GM18519 (cell line): ENCODE data around the gene WWOX.

ENCODE experiments used
- ATAC-seq: cut with Tn5 transposase; IDR thresholded peaks from one replicate; pipeline ENCODE4 v1.9.1; 2021; ENCODE audit warnings: mild to moderate bottlenecking, moderate library complexity; ENCODE audit not compliant: unreplicated experiment, low FRiP score

WWOX gene

DNA sequence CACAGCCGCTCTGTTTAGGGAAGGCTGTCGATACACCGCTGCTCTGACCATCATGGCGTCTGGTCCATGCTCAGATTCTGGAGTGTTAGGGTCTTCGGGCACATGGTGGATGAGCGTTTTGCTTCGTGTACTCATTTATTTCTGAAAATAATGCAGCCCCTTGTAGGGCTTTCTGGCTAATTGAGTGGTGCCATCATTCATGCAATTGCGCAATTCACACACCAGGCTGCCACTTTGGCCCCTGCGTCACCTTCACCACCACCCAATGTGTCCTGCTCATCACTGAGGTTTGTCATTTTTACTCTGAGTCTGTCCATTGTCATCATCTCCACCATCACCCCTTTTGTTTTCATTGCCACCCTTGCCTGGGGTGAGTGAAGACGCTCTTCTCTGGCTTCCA is 557.4 kb downstream of the WWOX start:
- no peak for ATAC-seq

DNA sequence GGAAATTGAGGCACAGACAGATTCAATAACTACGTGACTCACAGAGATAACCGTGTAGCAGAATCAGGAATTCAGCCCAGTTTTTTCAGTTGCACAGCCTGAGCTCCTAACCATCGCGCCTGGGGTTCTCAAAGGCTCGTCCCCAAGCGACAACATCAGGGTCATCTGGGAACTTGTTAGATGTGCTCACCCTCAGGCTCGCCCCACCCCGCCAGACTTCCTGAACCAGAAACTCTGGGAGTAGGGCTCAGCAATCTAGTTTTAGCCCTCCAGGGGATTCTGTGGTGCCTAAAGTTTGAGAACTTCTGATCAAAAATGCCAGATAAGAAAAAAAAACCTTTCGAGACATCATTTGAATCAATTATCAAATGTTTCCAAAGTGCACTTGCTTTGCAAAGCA is 559.8 kb downstream of the WWOX start:
- no peak for ATAC-seq

DNA sequence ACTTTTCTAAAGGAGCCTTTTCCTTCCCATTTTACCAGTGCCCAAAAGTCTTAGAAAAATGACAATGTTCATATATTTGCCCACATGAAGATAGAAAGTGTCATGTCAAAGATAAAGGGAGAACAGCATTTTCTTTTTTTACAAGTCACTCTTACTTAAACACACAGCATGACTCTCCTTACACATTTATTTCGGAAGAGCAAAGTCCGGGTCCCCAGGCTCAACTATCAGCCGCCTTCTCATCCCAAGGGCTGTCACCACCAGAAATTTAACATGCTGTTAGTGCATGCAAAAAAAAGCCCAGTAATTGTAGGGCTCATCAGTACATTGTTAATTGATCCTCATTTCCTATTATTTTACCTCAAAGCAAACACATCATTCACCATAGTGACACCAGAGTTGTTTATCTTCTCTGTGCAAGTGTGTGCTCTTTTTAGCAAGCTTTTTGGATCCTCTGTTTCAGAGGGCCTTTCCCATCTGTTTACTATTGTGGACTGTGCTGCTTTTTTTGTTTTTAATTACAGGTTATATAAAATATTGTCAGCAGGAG is 560.3 kb downstream of the WWOX start:
- no peak for ATAC-seq

DNA sequence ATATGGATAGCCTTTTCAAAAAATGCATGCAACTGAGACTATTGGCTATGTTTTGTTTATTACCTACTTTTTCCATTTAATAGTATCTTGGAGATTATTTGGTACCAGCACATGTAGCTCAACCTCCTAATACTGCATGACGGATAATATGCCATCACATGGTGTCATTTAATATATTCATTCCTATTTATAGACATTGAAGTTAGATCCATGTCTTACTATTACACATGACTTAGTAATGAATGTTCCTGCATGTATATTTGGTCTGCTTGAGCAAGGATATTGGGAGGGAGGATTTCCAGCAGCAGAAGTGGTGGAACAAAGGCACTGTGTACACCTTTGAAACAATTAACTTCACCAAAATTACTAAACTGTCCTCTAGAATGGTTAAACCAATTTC is 561.3 kb downstream of the WWOX start:
- no peak for ATAC-seq

DNA sequence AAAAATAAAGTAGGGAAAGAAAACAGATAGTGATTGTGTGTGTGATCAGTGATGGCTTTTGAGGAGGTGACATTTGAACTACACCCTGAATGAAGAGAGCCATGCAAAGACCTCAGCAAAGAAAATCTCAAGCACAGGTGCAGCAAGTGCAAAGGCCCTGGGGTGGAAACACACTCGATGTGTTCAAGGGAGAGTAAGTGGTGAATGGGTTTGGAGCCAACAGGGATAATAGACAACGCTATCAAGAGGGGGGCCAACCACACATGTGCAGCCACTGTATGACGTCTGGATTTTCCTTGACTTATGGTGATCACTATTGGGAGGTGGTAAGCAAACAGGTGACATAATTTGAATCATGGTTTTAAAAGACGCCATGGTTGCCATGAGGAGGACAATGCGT is 564.2 kb downstream of the WWOX start:
- ATAC-seq, result no peak

DNA sequence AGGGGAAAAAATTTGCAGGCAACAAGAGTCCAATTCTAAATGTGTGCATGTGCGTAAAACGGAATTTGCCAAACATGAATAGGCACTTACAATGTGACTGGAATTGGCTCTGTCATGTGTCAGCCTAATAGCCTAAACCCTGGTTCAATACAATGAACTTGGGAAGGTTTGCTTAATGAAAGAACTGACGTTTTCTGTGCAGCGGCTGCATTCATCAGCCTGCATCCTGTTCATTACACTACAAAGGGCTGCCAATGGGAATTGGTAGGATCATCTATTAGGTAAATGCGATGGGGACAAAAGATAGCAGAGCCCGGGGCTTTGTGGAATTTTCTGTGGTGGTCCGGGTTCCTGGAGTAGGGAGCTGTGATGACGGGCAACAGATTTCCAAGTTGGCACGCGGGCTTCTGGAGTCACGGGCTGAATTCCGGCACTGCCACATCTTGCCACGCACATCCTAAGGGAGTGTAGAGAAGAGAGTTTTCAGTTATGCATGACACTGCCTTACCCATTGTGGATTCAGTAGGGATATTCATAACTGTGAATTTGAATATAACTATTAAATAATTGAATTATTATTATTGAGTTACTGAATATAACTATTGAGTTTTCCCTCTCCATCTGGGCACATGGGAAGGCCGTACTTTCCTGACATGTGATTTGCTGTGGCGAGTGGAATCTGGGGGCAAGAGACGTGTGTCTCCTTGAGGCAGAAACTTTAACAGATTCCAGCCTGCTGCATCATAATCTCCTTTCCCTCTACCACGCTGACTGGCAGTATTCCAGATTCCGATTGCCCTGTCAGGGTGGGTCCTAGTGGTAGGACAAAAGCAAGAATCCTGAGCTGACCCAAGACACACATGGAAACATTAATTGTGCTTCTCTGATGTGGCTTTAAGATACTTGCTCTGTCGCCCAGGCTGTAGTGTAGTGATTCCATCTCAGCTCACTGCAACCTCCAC is 565.6 kb downstream of the WWOX start:
- no peak for ATAC-seq

DNA sequence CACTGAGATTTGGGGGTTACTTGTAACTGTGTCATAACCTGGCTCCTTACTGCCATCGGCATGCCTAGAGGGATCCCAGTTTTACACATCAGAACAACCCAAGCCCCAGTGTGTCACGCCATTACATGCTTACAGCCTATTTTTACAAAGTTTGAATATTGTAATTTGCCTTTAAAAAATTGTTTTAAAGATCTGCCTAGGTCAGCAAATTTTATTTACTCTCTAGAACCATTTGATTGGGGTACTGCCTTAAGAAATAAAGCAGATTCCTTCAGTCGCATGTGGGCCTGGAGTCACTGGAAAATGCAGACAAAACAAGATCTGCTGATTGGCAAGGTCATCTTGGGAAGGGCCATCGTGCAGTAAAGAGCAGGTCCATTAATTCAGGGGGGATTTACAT is 566.9 kb downstream of the WWOX start:
- ATAC-seq, result no peak

DNA sequence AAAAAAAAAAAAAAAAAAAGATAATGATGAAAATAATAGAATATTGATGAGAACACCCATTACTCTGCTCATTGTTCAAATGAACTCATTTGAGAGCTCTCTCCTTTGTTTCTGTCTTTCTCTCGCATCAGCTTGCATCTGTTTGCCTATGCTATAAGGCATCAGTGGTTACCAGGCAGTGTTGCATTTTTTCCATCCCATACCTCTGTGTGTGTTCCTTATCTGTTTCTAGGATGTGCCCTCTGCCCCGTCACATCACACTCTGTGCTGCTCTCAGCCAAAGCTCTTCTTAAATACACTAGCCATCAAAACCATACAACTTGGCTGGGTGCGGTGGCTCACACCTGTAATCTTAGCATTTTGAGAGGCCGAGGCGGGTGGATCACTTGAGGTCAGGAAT is 568.2 kb downstream of the WWOX start:
- no peak for ATAC-seq

DNA sequence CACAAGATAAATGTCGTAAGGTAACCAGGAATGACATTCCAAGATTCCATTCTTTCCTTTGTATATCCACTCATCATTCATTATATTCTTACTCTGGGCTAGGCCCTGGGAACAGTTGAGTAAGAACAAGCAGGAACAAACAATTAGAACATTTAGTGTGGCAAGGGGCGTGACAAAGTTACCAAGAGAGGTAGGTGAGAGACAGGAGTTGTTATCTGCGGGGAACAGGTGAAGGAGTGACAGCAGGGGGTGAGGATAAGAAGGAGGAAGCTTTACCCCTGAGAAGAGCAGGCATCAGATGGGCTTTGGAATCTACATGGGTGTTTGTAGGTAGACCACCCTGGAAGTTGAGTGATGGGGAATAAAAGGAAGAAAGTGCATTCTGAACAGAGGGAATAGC is 568.9 kb downstream of the WWOX start:
- ATAC-seq, result no peak

DNA sequence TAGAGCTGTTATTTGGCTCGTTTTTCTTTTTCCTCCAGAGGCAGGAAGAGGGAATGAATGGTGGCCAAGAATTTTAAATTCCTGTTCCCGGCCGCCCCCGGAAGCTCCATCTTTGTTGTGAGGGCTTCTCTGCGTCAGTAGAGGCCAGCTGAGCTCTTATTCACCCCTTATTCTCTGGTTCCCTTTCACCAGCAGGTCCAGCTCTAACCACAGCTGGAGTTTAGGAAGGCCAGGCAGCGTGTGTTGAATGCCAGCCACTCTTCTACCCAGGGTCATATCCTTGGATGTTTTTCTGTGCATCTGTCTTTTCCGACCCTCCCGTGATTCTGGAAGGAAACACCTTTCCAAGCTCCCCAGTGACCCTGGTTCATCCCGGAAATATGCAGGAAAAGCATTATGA is 570.5 kb downstream of the WWOX start:
- no peak for ATAC-seq

DNA sequence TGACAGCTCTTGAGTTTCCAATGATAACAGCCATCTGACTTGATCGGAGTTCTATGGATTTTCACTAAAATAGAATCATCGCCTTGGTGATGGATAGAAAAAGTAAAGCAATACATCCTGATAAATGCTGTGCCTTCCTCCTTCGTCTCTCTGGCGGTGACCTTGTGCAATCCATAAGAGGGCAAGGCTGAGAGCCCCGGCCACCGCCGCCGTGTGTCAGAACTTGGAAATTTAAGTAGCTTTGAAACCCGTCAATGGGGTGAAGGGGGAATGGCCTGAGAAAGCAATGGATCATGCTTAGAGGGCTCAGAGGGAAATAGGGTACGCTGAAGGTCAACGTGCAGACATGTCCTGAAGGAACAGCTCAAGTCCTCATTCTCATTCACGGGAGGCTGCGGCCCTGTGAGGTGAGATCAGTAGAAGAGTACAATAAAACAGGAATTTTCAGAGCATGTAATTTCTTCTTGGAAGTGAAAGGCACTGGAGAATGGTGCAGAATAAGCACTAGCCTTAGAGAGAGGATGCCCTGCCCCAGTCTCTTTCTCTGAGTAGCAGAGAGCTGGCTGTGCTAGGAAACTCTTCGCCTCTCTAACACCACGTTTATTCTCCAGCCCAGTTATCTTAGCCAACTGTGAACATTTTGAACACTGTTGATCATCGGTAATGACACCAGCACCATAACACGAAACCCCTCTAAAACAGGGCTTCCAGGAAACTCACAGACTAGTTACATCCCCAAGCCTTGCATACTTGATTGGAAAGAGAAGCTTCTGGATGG is 573.5 kb downstream of the WWOX start:
- no peak for ATAC-seq

DNA sequence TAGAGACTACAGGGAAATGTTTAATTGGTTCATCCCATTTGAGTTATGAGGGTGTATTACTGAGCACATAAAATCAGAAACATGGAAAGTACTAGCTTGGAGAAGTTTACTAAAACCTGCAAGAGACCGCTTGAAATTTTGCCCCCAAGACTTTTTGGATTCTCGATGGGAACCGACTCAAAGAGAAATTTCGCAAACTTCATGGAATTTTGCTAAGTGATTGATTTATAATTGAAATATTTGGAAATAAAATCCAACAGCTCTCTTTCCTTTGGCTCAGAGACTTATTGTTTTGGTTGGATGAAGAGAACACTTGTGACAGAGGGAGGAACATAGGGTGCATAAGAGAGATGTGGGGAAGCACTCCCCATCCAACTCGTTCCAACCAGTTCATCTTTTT is 574.4 kb downstream of the WWOX start:
- no peak for ATAC-seq

DNA sequence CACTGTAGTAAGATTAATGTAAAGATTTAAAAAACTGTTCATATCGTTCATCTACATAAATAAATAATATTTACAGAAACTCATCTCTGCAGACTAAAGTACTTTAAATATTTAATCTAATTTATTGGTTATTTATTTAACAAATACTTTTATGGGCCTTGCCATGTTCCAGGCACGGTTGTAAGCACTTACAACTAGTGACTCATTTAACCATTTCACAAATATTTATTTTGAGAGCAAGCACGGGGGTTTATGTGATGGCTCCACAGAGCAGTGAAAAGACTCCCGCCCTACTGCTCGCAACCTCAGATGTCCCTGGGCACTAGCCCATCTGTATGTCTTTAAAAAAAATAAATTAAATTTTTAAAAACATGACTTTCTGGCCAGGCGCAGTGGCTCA is 575.9 kb downstream of the WWOX start:
- no peak for ATAC-seq

DNA sequence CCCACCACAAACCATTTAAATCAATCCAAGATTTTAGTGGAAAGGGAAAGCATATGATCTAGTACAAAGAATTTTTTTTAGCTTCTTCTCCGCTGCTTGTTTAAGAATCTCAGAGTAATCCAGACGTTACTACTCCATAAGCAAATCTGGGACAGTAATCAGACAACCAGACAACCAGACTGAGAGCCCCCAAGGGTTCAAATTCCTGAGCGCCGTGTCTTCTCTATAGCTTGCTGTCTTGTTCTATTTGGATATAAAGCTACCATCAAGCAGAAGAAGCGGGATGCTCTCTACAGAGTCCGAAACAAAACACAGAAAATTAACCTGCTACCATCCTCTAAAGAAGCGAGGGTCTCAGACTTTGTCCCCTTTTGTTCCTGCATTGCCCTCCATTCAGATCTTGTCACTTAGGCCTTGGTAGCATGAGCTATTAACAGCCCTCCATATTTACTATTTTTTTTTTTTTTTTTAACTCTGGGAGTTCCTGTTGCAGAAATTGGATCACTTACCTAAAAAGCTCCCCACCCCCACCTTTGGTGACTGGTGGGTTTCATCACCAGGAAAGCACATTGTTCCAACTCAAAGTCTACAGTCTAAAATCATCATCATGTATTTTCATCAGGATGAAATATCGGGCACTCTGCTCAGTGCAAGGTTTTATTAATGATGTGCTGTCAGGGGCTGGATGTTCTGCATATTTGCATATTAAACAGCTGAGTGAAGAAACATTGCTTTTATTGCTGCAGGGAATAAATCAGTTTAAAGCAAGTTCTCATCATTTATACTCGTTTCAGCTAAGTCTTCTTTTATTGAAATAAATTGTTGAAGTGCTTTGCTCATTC is 576.7 kb downstream of the WWOX start:
- no peak for ATAC-seq

DNA sequence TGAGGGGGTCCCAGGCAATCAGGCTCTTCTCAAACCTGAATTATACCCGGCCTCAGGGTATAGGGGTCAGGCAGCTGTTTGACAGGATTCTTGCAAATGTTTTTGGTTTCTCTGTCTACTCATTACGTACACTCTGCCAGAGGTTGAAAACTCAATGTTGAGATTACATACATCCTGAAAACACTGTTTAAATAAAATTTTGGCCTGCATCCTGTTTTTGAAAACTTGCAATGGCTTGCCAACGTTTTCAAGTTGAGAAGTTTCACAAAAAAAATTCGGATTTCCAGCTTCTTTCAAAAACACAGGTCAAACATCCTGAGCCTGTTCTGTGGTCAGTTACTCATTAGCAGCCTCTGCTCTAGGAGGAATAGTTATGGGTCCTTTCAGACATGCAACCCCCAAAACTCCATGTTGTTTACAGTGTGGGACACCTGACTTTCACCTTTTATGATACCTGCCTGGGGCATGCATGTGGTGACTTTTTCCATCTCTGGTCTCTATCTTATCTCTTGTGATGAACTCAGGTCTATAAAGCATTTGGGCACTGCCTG is 577.8 kb downstream of the WWOX start:
- no peak for ATAC-seq

DNA sequence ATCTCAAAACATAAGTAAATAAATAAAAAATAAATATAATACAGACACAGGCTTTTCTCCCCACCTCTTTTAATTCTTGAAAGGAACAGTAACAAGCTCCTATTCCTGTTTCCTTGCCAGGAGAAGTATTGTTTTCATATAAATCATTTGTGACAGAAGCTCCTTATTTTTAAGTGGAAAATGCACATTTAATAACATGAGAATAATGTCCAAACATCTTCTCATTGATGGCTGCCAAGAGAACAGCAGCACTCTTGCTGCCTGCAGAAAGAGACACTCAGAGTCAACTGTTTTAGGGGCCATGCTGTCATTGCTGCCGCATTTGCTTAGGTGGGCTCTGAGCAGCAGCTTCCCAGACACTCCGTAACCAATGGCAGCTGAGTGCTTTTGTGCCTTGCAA is 580.1 kb downstream of the WWOX start:
- no peak for ATAC-seq

DNA sequence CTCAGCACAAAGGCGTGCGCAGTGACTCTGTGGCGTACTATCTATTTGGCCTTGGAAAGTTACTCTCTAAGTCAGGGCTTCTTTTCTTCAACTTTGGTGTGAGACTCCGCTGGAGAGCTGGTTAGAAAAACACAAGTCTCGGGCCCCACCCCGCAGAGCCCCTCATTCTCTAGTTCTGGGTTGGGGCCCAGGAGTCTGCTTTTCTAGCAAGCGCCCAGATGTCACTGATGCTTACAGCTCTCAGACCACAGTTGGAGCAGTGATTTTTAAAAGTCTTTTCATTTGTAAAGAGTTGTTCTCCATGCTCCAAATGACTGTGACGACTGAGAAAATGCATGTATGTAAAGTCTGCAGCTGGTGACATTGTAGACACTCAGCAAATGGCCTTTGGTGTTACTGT is 582.3 kb downstream of the WWOX start:
- ATAC-seq, result no peak

DNA sequence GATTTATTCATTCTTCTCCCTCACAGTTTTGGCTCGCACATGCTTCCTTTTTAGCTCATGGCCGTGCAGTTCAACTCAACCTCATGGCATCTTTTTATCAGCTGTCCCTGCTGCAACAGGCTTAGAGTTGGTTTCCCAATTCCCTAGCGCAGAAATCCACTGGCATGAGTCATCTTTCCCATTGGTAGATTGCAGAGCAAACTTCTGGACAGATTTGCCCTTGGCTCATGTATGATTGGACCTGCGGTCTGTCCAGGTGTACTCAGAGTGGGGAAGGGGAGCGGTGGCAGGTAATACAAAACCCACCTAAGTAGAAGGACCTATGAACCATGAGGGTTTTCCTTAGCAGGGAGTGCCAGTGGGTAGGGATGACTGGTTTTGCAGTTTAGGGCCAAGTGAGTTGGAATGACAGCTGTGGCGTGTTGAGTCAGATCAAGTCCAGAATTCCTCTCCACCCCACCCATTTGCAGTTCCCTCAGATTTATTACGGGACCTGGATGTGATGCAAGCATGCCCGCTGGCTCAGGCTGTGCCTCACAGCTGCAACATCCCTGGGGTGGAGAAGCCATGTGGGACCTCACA is 584.7 kb downstream of the WWOX start:
- no peak for ATAC-seq

DNA sequence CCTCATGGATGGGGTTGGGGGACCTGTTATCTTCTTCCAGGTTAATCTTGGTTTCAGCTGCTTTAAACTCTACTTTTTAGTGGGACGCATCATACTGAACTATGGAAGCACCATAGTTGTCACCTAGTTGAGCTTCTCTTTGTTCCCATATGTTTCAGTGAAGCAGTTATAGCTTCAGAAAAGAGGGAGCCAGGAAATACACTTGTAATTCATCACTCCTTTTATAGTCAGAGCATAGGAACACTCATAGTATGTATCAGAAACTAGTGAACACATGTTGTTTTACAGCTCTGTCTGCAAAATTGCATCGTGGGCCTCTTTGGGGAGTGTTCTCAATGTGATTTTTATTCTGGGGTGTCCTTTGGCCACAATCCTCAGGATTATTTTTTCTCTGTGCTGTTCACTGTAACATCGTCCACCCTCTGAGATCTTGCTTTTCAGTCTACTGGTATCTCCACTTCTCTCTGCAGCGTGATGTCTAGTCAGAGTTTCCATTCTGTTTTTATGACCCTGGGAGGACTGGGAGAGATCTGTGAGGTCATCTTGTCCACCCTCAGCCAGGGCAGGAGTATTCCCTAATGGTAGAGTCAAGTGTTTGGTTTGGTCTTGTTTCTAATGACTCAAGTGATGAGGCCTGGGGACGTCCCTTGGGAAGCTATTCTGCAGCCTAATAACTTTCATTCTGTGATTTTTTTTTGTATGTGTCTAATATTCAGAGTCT is 585.4 kb downstream of the WWOX start:
- ATAC-seq, result no peak
